ENCODE measurements around the gene CHD5. TPM values are rescaled to one million over a fixed set of nuclear protein-coding genes. Genes with fewer than 3 reads are reported as not detected.

CHD5 gene
- total RNA-seq, 1 donor = under 0.01 TPM

GRCh38 chr1:6052543-6053205 is 127.4 kb downstream of the CHD5 start:
- no peaks in the 10 kb centered on the region for H3K36me3 ChIP-seq (ENCODE audit: insufficient read depth, low read length)
- no peaks in the 10 kb centered on the region for H3K27me3 ChIP-seq (ENCODE audit: insufficient read depth, low read length)
- no peak overlapping the region for H3K4me2 ChIP-seq (ENCODE audit: insufficient read depth, low read length)
- peak; percentile 94 for DNase-seq (ENCODE audit: insufficient read length, low spot score, missing footprints)
- TF ChIP-seq, protein P1, sequence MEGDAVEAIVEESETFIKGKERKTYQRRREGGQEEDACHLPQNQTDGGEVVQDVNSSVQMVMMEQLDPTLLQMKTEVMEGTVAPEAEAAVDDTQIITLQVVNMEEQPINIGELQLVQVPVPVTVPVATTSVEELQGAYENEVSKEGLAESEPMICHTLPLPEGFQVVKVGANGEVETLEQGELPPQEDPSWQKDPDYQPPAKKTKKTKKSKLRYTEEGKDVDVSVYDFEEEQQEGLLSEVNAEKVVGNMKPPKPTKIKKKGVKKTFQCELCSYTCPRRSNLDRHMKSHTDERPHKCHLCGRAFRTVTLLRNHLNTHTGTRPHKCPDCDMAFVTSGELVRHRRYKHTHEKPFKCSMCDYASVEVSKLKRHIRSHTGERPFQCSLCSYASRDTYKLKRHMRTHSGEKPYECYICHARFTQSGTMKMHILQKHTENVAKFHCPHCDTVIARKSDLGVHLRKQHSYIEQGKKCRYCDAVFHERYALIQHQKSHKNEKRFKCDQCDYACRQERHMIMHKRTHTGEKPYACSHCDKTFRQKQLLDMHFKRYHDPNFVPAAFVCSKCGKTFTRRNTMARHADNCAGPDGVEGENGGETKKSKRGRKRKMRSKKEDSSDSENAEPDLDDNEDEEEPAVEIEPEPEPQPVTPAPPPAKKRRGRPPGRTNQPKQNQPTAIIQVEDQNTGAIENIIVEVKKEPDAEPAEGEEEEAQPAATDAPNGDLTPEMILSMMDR (IDR thresholded peaks at IDR 0.05; ENCODE audit: extremely low read depth, low read depth, low read length) = peak; percentile 51
- no peak overlapping the region for H2AFZ ChIP-seq (ENCODE audit: low read length)
- H3K27ac ChIP-seq (ENCODE audit: low read depth, low read length) = no peak overlapping the region
- no peaks in the 10 kb centered on the region for H3K9me3 ChIP-seq (ENCODE audit: low read depth, low read length)
- H3K4me1 ChIP-seq (ENCODE audit: insufficient read depth, low read length) = no peaks in the 10 kb centered on the region
- H4K20me1 ChIP-seq (ENCODE audit: insufficient read depth, low read length) = peaks cover 15% of the 10 kb centered on the region
- H3K79me2 ChIP-seq (ENCODE audit: insufficient read depth, low read length) = no peaks in the 10 kb centered on the region
- no peak overlapping the region for H3K4me3 ChIP-seq (ENCODE audit: insufficient read depth, low read length)

Other genes with a start within 250 kb of the CHD5 start
- gene NPHP4, start 187.9 kb downstream of the CHD5 start, total RNA-seq = 6.5 and 8.0 TPM in 2 replicates
- gene KCNAB2, start 134.4 kb downstream of the CHD5 start, total RNA-seq = 5.0 and 5.8 TPM in 2 replicates
- 93.0 and 99.3 TPM in 2 replicates for gene RPL22, start 19.3 kb upstream of the CHD5 start, total RNA-seq
- 10.6 and 42.7 TPM in 2 replicates for gene RNF207, start 25.8 kb upstream of the CHD5 start, total RNA-seq
- 60.8 and 63.6 TPM in 2 replicates for gene ICMT, start 55.6 kb upstream of the CHD5 start, total RNA-seq
- gene HES3, start 63.9 kb upstream of the CHD5 start, total RNA-seq = not detected in 2 replicates
- 2.9 and 4.0 TPM in 2 replicates for gene GPR153, start 80.8 kb upstream of the CHD5 start, total RNA-seq
- 9.1 and 10.9 TPM in 2 replicates for gene ACOT7, start 213.4 kb upstream of the CHD5 start, total RNA-seq
- not detected in 2 replicates for gene HES2, start 239.6 kb upstream of the CHD5 start, total RNA-seq
- gene ESPN, start 244.5 kb upstream of the CHD5 start, total RNA-seq = not detected in 2 replicates

All from osteoblast (primary cell).